Gastroesophageal sphincter (tissue), 4 donors: Measurements from ENCODE around the gene RAPGEFL1. TPM values are rescaled to one million over a fixed set of nuclear protein-coding genes. Genes with fewer than 3 reads are reported as not detected.
A peak's percentile ranks its signal among the peaks of the same experiment; 100 is the strongest.
"Not testable (repeated sequence)": the region's sequence is repeated elsewhere in the genome, so short reads cannot be mapped to it uniquely, and the experiment has no call there.

Source experiments
- ATAC-seq: fragments of 150-250 bp; one replicate; pipeline ENCODE4 v1.9.1; 2016; ENCODE audit warnings: mild to moderate bottlenecking, moderate library complexity
- H3K27ac ChIP-seq, 4 donors: fragments of 200-600 bp; sonication (generic) in 3 of 4; 1 replicate in 3 of 4; 2 replicates in 1 of 4; pipeline ENCODE4 v1.5.1; 2016 to 2019
- H3K27me3 ChIP-seq: fragments of 200-600 bp; sonication (generic); one replicate; pipeline ENCODE4 v1.5.1; 2019
- H3K36me3 ChIP-seq, 2 donors: fragments of 200-600 bp; sonication (generic); one replicate each; pipeline ENCODE4 v1.5.1; 2019; ENCODE audit warnings: control low read depth in 1 of 2
- H3K4me1 ChIP-seq, 3 donors: fragments of 200-600 bp; sonication (generic); 1 replicate in 2 of 3; 2 replicates in 1 of 3; pipeline ENCODE4 v1.5.1; 2016 to 2019; ENCODE audit warnings: control low read depth in 2 of 3
- H3K4me3 ChIP-seq, 2 donors: fragments of 200-600 bp; sonication (generic); one replicate each; pipeline ENCODE4 v1.5.1; 2019; ENCODE audit warnings: mild to moderate bottlenecking in 1 of 2, moderate library complexity in 1 of 2
- H3K9me3 ChIP-seq, 3 donors: fragments of 200-600 bp; sonication (generic); one replicate each; pipeline ENCODE4 v1.5.1; 2017 to 2019; ENCODE audit warnings: control low read depth in 2 of 3
- EP300 ChIP-seq: sonication (generic); formaldehyde crosslinking; IDR thresholded peaks from one replicate; pipeline ENCODE4 v1.6.1; 2017; ENCODE audit warnings: antibody characterized with exemption, mild to moderate bottlenecking
- POLR2A ChIP-seq, 2 donors: fragments of 450-650 bp; IDR thresholded peaks; one replicate each; pipeline ENCODE4 v1.6.1; 2017; ENCODE audit warnings: antibody characterized with exemption in 2 of 2, mild to moderate bottlenecking in 2 of 2, moderate library complexity in 1 of 2
- POLR2AphosphoS5 ChIP-seq: sonication (generic); formaldehyde crosslinking; IDR thresholded peaks from one replicate; pipeline ENCODE4 v1.6.1; 2017; ENCODE audit warnings: antibody characterized with exemption
- WGBS, 2 donors: methylation state at CpG; one replicate each; pipeline ENCODE4 v1.1.5; 2018; ENCODE audit warnings: low coverage in 1 of 2; 5-methylcytosine and 5-hydroxymethylcytosine counted together
- total RNA-seq, 4 donors: library from RNA; depleted of rRNA; stranded (reverse); fragments of >200 nt; gene quantifications; one replicate each; pipeline ENCODE4 v1.1.0, GENCODE V29; 2016
- TF ChIP-seq, protein P1 (sequence below), 4 experiments: fragments of 200-600 bp in 2 of 4; fragments of 450-650 bp in 2 of 4; sonication (generic) in 1 of 4; IDR thresholded peaks; one replicate each; pipeline ENCODE4 v1.5.1; 2017 to 2019; ENCODE audit warnings: antibody characterized with exemption in 4 of 4, mild to moderate bottlenecking in 2 of 4, moderate library complexity in 2 of 4

RAPGEFL1 gene
- total RNA-seq, 4 donors from 2014 or later = 2.4 to 5.2 (median 3.3) TPM

DNA sequence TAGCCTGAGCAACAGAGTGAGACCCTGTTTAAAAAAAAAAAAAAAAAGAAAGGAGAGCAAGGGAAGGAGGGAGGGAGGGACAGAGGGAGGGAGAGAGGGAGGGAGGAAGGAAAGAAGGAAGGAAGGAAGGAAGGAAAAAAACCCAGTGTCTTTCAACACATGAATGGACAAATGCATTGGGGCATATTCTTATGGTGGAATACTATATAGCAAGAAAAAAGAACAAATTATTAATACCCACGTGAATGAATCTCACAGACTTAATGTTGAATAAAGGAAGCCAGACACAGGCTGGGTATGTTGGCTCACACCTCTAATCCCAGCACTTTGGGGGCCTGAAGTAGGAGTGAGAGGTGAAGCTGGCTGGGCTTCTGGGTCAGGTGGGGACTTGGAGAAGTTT is 20.3 kb downstream of the RAPGEFL1 start:
- no peak overlapping the region for H3K27ac ChIP-seq
- H3K9me3 ChIP-seq = no peaks in the 10 kb centered on the region
- H3K36me3 ChIP-seq = no peaks in the 10 kb centered on the region
- no peak overlapping the region for H3K4me3 ChIP-seq
- H3K27me3 ChIP-seq = no peaks in the 10 kb centered on the region
- H3K4me1 ChIP-seq = peaks cover 0 to 10% (median 0%) of the 10 kb centered on the region in 3 donors
- 71% methylated on average over 1 of the region's 1 CpG; no CpG with 5 or more reads in 1 of the 2 donors for WGBS, 2 donors
- ATAC-seq = no peak
- TF ChIP-seq EP300 (no peak), POLR2AphosphoS5 (no peak), POLR2A (IDR thresholded peaks at IDR 0.05) (no peak)
- TF ChIP-seq, protein P1, sequence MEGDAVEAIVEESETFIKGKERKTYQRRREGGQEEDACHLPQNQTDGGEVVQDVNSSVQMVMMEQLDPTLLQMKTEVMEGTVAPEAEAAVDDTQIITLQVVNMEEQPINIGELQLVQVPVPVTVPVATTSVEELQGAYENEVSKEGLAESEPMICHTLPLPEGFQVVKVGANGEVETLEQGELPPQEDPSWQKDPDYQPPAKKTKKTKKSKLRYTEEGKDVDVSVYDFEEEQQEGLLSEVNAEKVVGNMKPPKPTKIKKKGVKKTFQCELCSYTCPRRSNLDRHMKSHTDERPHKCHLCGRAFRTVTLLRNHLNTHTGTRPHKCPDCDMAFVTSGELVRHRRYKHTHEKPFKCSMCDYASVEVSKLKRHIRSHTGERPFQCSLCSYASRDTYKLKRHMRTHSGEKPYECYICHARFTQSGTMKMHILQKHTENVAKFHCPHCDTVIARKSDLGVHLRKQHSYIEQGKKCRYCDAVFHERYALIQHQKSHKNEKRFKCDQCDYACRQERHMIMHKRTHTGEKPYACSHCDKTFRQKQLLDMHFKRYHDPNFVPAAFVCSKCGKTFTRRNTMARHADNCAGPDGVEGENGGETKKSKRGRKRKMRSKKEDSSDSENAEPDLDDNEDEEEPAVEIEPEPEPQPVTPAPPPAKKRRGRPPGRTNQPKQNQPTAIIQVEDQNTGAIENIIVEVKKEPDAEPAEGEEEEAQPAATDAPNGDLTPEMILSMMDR (IDR thresholded peaks at IDR 0.05) = no peak

DNA sequence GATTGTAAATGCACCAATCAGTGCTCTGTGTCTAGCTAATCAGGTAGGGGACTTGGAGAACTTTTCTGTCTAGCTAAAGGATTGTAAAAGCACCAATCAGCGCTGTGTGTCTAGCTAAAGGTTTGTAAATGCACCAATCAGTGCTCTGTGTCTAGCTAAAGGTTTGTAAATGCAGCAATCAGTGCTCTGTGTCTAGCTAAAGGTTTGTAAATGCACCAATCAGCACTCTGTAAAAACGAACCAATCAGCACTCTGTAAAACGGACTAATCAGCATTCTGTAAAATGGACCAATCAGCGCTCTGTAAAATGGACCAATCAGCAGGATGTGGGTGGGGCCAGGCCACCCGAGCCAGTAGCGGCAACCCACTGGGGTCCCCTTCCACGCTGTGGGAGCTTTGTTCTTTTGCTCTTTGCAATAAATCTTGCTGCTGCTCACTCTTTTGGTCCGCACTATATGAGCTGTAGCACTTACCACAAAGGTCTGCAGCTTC is 20.7 kb downstream of the RAPGEFL1 start:
- peaks cover 0 to 10% (median 0%) of the 10 kb centered on the region in 3 donors for H3K4me1 ChIP-seq
- not testable (repeated sequence) for ATAC-seq, H3K27ac ChIP-seq, H3K9me3 ChIP-seq, H3K4me3 ChIP-seq, H3K27me3 ChIP-seq, H3K36me3 ChIP-seq
- 65 to 90% methylated on average over 3 to 8 of the region's 8 CpGs for WGBS, 2 donors

DNA sequence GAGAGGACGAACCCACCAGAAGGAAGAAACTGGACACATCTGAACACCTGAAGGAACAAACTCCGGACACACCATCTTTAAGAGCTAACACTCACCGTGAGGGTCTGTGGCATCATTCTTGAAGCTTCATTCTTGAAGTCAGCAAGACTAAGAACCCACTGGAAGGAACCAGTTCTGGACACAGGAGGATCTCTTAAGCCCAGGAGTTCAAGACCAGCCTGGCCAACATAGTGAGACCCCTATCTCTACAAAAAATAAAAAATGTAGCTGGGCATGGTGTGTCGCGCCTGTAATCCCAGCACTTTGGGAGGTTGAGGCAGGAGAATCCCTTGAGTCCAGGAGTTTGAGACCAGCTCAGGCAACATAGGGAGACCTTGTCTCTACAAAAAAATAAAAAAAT is 21.3 kb downstream of the RAPGEFL1 start:
- Histone ChIP-seq H3K4me1 (peaks cover 0 to 10% (median 0%) of the 10 kb centered on the region in 3 donors), H3K4me3 (no peak overlapping the region), H3K27me3 (no peaks in the 10 kb centered on the region), H3K9me3 (no peaks in the 10 kb centered on the region), H3K27ac (no peak overlapping the region), H3K36me3 (no peaks in the 10 kb centered on the region)
- TF ChIP-seq, protein P1 (IDR thresholded peaks at IDR 0.05) = no peak
- TF ChIP-seq POLR2A (IDR thresholded peaks at IDR 0.05) (no peak), EP300 (no peak), POLR2AphosphoS5 (no peak)
- ATAC-seq = no peak
- WGBS, 2 donors = 87 to 97% methylated on average over 3 to 5 of the region's 5 CpGs

DNA sequence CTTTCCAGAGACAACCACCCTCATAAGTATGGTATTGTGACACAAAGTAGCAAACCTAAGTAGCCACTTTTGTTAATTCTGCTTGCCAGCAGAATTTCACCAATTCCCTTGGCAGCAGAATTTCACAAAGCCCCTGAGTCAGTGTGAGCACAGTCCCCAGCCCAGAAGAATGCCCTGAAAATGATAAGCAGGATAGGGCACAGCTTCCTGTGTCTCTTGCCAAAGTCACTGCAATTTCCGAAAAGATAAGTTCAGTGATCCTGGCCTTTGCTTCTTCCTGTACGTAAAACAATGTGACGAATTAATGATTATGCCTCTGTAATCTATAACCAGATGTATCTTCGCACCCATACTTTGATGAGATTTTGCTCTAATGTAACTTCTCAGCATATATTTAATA is 25.9 kb downstream of the RAPGEFL1 start:
- Histone ChIP-seq H3K27ac (peak overlapping the region in 1 of 4 donors; percentile 27), H3K9me3 (no peaks in the 10 kb centered on the region), H3K27me3 (no peaks in the 10 kb centered on the region), H3K4me3 (no peak overlapping the region), H3K4me1 (peaks cover 0 to 10% (median 0%) of the 10 kb centered on the region in 3 donors), H3K36me3 (no peaks in the 10 kb centered on the region)
- WGBS, 2 donors = 63 to 66% methylated on average over 4 of the region's 4 CpGs
- no peak for TF ChIP-seq POLR2A (IDR thresholded peaks at IDR 0.05)
- TF ChIP-seq, protein P1 (IDR thresholded peaks at IDR 0.05) = no peak
- TF ChIP-seq POLR2AphosphoS5 = no peak
- no peak for TF ChIP-seq EP300
- ATAC-seq = no peak

DNA sequence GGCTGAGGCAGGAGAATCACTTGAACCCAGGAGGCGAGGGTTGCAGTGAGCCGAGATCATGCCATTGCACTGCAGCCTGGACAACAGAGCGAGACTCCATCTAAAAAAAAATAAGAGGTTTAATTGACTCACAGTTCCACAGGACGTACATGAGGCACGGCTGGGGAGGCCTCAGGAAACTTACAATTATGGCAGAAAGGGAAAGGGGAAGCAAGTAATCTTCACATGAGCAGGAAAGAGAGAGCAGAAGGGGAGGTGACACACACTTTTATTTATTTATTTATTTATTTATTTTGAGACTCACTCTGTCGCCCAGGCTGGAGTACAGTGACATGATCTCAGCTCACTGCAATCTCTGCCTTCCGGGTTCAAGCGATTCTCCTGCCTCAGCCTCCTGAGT is 28.9 kb downstream of the RAPGEFL1 start:
- ATAC-seq, H3K9me3 ChIP-seq, H3K27ac ChIP-seq, H3K27me3 ChIP-seq, H3K4me3 ChIP-seq, H3K36me3 ChIP-seq: not testable (repeated sequence)
- WGBS, 2 donors = 77 to 78% methylated on average over 3 to 7 of the region's 8 CpGs
- H3K4me1 ChIP-seq = peaks cover 0 to 10% (median 0%) of the 10 kb centered on the region in 3 donors

DNA sequence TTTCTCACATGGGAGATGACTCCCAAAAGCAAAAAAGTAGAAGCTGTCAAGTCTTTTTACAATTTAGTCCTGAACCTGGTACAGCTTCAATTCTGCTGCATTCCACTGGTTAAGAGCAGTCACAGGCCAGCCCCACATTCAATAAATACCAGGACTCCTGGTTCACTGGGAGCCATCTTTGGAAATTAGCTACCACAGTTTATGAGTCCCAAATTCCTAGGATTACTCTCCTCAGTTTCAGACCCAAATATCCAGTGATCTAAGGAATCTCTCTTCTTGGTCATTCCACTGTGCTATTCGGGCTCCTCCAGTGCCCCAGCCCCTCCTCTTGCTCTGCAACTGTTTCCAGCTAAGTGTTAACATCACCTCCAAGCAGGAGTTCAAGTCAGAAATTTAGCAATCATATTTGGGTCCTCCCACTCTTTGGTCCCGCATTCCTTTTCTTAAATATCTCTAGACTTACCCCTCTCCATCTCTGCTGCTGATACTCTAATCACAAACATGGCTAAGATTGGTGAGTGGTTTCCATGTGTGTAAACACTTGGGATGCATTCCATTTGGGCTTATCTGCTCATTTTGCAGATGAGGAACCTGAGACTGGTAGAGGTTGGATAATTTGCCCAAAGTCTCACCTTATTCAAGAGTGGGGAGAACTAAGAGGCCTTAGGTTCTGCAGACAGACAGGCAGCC is 32.3 kb downstream of the RAPGEFL1 start:
- Histone ChIP-seq H3K27ac (peak overlapping the region in 2 of 4 donors; percentile 19 to 44), H3K9me3 (no peaks in the 10 kb centered on the region), H3K27me3 (no peaks in the 10 kb centered on the region), H3K36me3 (no peaks in the 10 kb centered on the region), H3K4me3 (no peak overlapping the region), H3K4me1 (no peaks in the 10 kb centered on the region)
- TF ChIP-seq EP300 = no peak
- TF ChIP-seq, protein P1 (IDR thresholded peaks at IDR 0.05) = no peak
- TF ChIP-seq POLR2A (IDR thresholded peaks at IDR 0.05) = no peak
- no peak for TF ChIP-seq POLR2AphosphoS5
- no peak for ATAC-seq
- 58 to 61% methylated on average over 2 of the region's 2 CpGs for WGBS, 2 donors

DNA sequence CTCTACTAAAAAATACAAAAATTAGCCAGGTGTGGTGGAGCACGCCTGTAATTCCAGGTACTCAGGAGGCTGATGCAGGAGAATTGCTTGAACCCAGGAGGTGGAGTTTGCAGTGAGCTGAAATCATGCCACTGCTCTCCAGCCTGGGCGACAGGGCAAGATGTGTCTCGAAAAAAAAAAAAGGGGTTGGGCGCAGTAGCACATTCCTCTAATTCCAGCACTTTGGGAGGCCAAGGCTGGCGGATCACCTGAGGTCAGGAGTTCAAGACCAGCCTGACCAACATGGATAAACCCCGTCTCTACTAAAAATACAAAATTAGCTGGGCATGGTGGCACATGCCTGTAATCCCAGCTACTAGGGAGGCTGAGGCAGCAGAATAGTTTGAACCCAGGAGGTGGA is 36.6 kb downstream of the RAPGEFL1 start:
- H3K4me3 ChIP-seq, ATAC-seq, H3K9me3 ChIP-seq, H3K36me3 ChIP-seq, H3K4me1 ChIP-seq, H3K27ac ChIP-seq, H3K27me3 ChIP-seq: not testable (repeated sequence)
- 84 to 90% methylated on average over 5 to 6 of the region's 6 CpGs for WGBS, 2 donors
